Loucy (cell line): ENCODE results near the gene SLC17A7.

Source experiments
- EZH2phosphoT487 ChIP-seq: fragments of 200-600 bp; IDR thresholded peaks from 2 replicates; pipeline ENCODE4 v1.6.1; 2018; ENCODE audit warnings: antibody characterized with exemption, mild to moderate bottlenecking, moderate library complexity, borderline replicate concordance
- TF ChIP-seq, protein P1 (sequence below): fragments of 200-600 bp; sonication (generic); conservative IDR thresholded peaks from 2 replicates; pipeline ENCODE4 v1.5.1; 2014; ENCODE audit warnings: mild to moderate bottlenecking, antibody characterized with exemption, low read length

DNA sequence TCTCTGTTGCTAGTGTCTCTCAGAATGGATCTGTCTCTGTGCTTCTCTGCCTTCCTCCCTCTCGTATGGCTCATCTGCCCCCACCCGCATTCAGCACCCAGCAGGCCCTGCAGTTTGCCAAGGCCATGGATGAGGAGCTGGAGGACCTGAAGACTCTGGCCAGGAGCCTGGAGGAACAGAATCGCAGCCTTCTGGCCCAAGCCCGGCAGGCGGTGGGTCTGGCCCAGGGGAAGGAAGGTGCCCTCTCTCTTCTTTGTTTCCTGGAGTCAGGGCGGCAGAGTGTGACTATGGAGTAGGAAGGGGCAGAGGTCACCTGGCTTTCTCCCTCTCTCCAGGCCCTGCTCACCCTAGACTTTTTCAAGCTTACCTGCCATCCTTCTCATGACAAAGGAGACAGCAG is 42.4 kb downstream of the SLC17A7 start:
- TF ChIP-seq, protein P1, sequence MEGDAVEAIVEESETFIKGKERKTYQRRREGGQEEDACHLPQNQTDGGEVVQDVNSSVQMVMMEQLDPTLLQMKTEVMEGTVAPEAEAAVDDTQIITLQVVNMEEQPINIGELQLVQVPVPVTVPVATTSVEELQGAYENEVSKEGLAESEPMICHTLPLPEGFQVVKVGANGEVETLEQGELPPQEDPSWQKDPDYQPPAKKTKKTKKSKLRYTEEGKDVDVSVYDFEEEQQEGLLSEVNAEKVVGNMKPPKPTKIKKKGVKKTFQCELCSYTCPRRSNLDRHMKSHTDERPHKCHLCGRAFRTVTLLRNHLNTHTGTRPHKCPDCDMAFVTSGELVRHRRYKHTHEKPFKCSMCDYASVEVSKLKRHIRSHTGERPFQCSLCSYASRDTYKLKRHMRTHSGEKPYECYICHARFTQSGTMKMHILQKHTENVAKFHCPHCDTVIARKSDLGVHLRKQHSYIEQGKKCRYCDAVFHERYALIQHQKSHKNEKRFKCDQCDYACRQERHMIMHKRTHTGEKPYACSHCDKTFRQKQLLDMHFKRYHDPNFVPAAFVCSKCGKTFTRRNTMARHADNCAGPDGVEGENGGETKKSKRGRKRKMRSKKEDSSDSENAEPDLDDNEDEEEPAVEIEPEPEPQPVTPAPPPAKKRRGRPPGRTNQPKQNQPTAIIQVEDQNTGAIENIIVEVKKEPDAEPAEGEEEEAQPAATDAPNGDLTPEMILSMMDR, result no peak
- no peak for TF ChIP-seq EZH2phosphoT487
